Spleen (tissue), 11 donors: Measurements from ENCODE around the gene IFNA13. TPM values are rescaled to one million over a fixed set of nuclear protein-coding genes. Genes with fewer than 3 reads are reported as not detected.

Experiments
- DNase-seq: peaks from one replicate; pipeline ENCODE4 v3.0.0-alpha.2; 2020
- H3K27ac ChIP-seq, 8 donors: fragments of 200-600 bp; sonication (generic) in 7 of 8; 1 replicate in 4 of 8; 2 replicates in 4 of 8; pipeline versions ENCODE4 v1.5.0 to v1.8.0; 2016 to 2021; ENCODE audit warnings: inconsistent platforms in 4 of 8, mild to moderate bottlenecking in 4 of 8, moderate library complexity in 1 of 8
- H3K27me3 ChIP-seq, 7 donors: fragments of 200-600 bp; sonication (generic) in 6 of 7; replicated peaks in 1 of 7; 1 replicate in 4 of 7; 2 replicates in 3 of 7; pipeline versions ENCODE4 v1.5.0 to v1.8.0; 2016 to 2021; ENCODE audit warnings: inconsistent platforms in 3 of 7, mild to moderate bottlenecking in 1 of 7
- H3K36me3 ChIP-seq, 6 donors: fragments of 200-600 bp; sonication (generic) in 5 of 6; 1 replicate in 4 of 6; 2 replicates in 2 of 6; pipeline versions ENCODE4 v1.5.0 to v1.8.0; 2016 to 2021; ENCODE audit warnings: inconsistent platforms in 2 of 6
- H3K4me1 ChIP-seq, 6 donors: fragments of 200-600 bp; sonication (generic) in 5 of 6; 1 replicate in 3 of 6; 2 replicates in 3 of 6; pipeline versions ENCODE4 v1.5.0 to v1.8.0; 2016 to 2021; ENCODE audit warnings: inconsistent platforms in 3 of 6
- H3K4me3 ChIP-seq, 8 donors: fragments of 200-600 bp; sonication (generic) in 7 of 8; 1 replicate in 4 of 8; 2 replicates in 4 of 8; pipeline versions ENCODE4 v1.5.0 to v1.8.0; 2016 to 2021; ENCODE audit warnings: inconsistent platforms in 4 of 8, mild to moderate bottlenecking in 4 of 8, moderate library complexity in 2 of 8
- H3K9me3 ChIP-seq, 8 donors: fragments of 200-600 bp; sonication (generic) in 7 of 8; 1 replicate in 4 of 8; 2 replicates in 4 of 8; pipeline versions ENCODE4 v1.5.0 to v1.8.0; 2016 to 2021; ENCODE audit warnings: inconsistent platforms in 4 of 8
- CTCF ChIP-seq, 11 experiments: fragments of 200-600 bp in 7 of 11; fragments of 450-650 bp in 4 of 11; sonication (generic) in 4 of 11; IDR thresholded peaks in 8 of 11; conservative IDR thresholded peaks in 3 of 11; 1 replicate in 7 of 11; 2 replicates in 4 of 11; pipeline versions ENCODE4 v1.4.0 to v1.8.0; 2016 to 2021; ENCODE audit warnings: antibody characterized with exemption in 11 of 11, inconsistent platforms in 4 of 11, mild to moderate bottlenecking in 1 of 11
- POLR2A ChIP-seq, 3 donors: fragments of 450-650 bp; IDR thresholded peaks; one replicate each; pipeline ENCODE4 v1.5.1; 2017; ENCODE audit warnings: antibody characterized with exemption in 3 of 3, mild to moderate bottlenecking in 1 of 3
- POLR2AphosphoS5 ChIP-seq, 3 donors: sonication (generic); formaldehyde crosslinking; IDR thresholded peaks; one replicate each; pipeline ENCODE4 v1.5.1; 2017; ENCODE audit warnings: antibody characterized with exemption in 3 of 3
- WGBS, 5 donors: extraction: QIAGEN DNeasy Blood & Tissue Kit in 3 of 5; methylation state at CpG; one replicate each; pipeline versions ENCODE4 v1.1.5 to v1.1.7; 2013 to 2018; 5-methylcytosine and 5-hydroxymethylcytosine counted together
- intact Hi-C: fragments of 100-400 bp; cut with DNase I; formaldehyde crosslinking; loops from one replicate; pipeline ENCODE4 v1.15.0; 2023; ENCODE audit warnings: low total_unique reads
- polyA plus RNA-seq, 3 donors: library from polyadenylated mRNA; stranded (reverse); fragments of 200-250 nt; gene quantifications; one replicate each; pipeline ENCODE4 v1.2.1, GENCODE V29; 2013
- total RNA-seq, 7 donors: library from RNA; depleted of rRNA in 3 of 7; stranded (reverse); fragments of >200 nt in 3 of 7; fragmentation: NEBNext Ultra II Directional in 4 of 7; extraction: Animal tissue kit (Norgen Biotek cat#: 25700) in 4 of 7; gene quantifications; one replicate each; pipeline versions ENCODE4 v1.1.0 to v1.2.1, GENCODE V29; 2016 to 2021
- donor health status: healthy with polysubstance abuse.
- donor health status: DM: no; HTN: no; CAD: no; lungs with moderate emphysema.
- donor health status: DM: no; HTN: no; CAD: no.
- donor health status: Bipolar disorder and iron deficiency.
- donor health status: healthy.
- donor health status: DM: no; HTN: no; CAD: no.
- donor health status: DM: yes; HTN: yes; CAD: no.

The IFNA13 gene
- total and polyA plus RNA-seq, 10 donors, result 0.17 to 1.7 (median 0.86) TPM; not detected in 5

DNA sequence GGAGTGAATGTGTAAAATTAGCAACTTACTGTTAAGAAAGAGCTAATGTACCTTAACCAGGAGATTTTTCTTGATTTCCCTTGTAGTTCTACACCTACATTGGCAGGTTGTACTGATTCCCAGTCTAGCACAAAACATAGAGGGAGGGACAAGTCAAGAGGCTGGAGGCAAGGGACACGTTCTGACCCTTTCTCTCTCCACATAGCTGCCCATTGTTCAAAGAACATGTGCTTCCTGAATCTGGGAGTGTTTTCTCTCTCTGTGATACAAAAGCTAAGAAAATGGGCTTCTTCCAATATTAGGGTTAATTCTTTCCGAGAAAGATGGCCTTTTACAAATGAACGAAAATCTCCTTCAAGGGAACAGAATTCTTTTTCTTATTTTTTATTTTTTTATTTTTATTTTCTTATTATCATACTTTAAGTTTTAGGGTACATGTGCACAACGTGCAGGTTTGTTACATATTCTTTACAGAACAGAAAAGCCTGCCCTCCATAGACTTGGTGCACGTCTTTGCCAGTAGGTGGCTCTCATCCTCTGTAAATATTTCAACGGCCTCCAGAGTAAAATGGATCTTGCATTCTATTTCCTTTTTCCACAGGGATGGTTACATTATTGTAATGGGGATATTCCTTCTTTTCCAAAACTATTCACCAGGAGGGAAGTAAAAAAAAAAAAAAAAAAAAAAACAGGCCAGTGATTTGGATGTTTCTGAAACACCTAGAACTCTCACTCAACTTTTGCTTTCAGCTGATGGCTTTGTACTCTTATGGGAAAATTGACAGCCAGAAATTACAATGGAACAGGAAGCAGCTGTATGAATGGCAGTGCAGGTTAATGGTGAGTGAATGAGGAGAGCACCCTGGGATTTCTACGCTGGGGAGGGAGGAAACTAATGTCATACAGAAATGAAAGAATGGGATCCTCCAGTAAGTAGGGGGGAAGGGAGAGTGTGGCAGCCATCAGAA, 49.6 kb downstream of the IFNA13 start:
- intact Hi-C loops, result loop anchor here (10.0 kb wide), 1 partner anchor 137 kb away; no protein-coding TSS in a partner anchor
- Histone ChIP-seq H3K27me3 (no peaks in the 10 kb centered on the region), H3K36me3 (peaks cover 0 to 23% (median 6%) of the 10 kb centered on the region in 6 donors), H3K4me3 (no peak overlapping the region), H3K27ac (no peak overlapping the region), H3K4me1 (peaks cover 0 to 14% (median 2%) of the 10 kb centered on the region in 6 donors), H3K9me3 (no peaks in the 10 kb centered on the region)
- WGBS, 5 donors, result 17 to 24% (median 22%) methylated on average over 7 of the region's 7 CpGs
- TF ChIP-seq POLR2AphosphoS5 (IDR thresholded peaks at IDR 0.05), result no peak
- peak; percentile 31 to 72 (median 59) for TF ChIP-seq CTCF (IDR thresholded peaks at IDR 0.05 in 8 of 11, conservative IDR thresholded peaks at IDR 0.05 in 3 of 11)
- no peak for TF ChIP-seq POLR2A (IDR thresholded peaks at IDR 0.05)
- no peak for DNase-seq

Other genes starting within 250 kb of the IFNA13 start
- not detected for gene IFNW1, start 226.2 kb downstream of the IFNA13 start, total RNA-seq
- not detected for gene IFNW1, start 226.2 kb downstream of the IFNA13 start, polyA plus RNA-seq
- not detected for gene IFNA21, start 201.4 kb downstream of the IFNA13 start, total RNA-seq
- not detected for gene IFNA21, start 201.4 kb downstream of the IFNA13 start, polyA plus RNA-seq
- not detected for gene IFNA4, start 180.5 kb downstream of the IFNA13 start, total RNA-seq
- not detected for gene IFNA4, start 180.5 kb downstream of the IFNA13 start, polyA plus RNA-seq
- not detected for gene IFNA7, start 165.9 kb downstream of the IFNA13 start, total RNA-seq
- gene IFNA7, start 165.9 kb downstream of the IFNA13 start, polyA plus RNA-seq, result not detected
- gene IFNA10, start 160.9 kb downstream of the IFNA13 start, total RNA-seq, result not detected
- gene IFNA10, start 160.9 kb downstream of the IFNA13 start, polyA plus RNA-seq, result not detected
- gene IFNA16, start 150.7 kb downstream of the IFNA13 start, total RNA-seq, result not detected
- gene IFNA16, start 150.7 kb downstream of the IFNA13 start, polyA plus RNA-seq, result not detected
- not detected for gene IFNA17, start 139.8 kb downstream of the IFNA13 start, total RNA-seq
- not detected for gene IFNA17, start 139.8 kb downstream of the IFNA13 start, polyA plus RNA-seq
- gene IFNA14, start 128.1 kb downstream of the IFNA13 start, total RNA-seq, result not detected
- not detected for gene IFNA14, start 128.1 kb downstream of the IFNA13 start, polyA plus RNA-seq
- 1 to 10 TPM in 1 of 7 donors, not detected in 6; 1.2 TPM for gene IFNA5, start 62.7 kb downstream of the IFNA13 start, total RNA-seq
- gene IFNA5, start 62.7 kb downstream of the IFNA13 start, polyA plus RNA-seq, result not detected
- 10 to 100 TPM; 21.5 to 32.7 (median 27.8) TPM for gene KLHL9, start 32.7 kb downstream of the IFNA13 start, total RNA-seq
- gene KLHL9, start 32.7 kb downstream of the IFNA13 start, polyA plus RNA-seq, result 10 to 100 TPM in 1 of 3 donors, 1 to 10 TPM in 2; 7.7 to 11.4 (median 8.3) TPM
- gene IFNA6, start 17.2 kb downstream of the IFNA13 start, total RNA-seq, result under 1 TPM in 1 of 7 donors, not detected in 6; 0.23 TPM
- not detected for gene IFNA6, start 17.2 kb downstream of the IFNA13 start, polyA plus RNA-seq
- gene IFNA2, start 17.3 kb upstream of the IFNA13 start, total RNA-seq, result under 1 TPM in 2 of 7 donors, not detected in 5; 0.86 to 0.88 TPM
- not detected for gene IFNA2, start 17.3 kb upstream of the IFNA13 start, polyA plus RNA-seq
- gene IFNA8, start 41.1 kb upstream of the IFNA13 start, total RNA-seq, result not detected
- not detected for gene IFNA8, start 41.1 kb upstream of the IFNA13 start, polyA plus RNA-seq
- not detected for gene IFNA1, start 72.4 kb upstream of the IFNA13 start, total RNA-seq
- not detected for gene IFNA1, start 72.4 kb upstream of the IFNA13 start, polyA plus RNA-seq
- gene IFNE, start 114.3 kb upstream of the IFNA13 start, total RNA-seq, result not detected
- under 1 TPM in 2 of 3 donors, not detected in 1; 0.11 to 0.12 TPM for gene IFNE, start 114.3 kb upstream of the IFNA13 start, polyA plus RNA-seq